T-helper 9 cell (primary cell): ENCODE data around the gene DNAH6.
"Not testable (repeated sequence)": the region's sequence is repeated elsewhere in the genome, so short reads cannot be mapped to it uniquely, and the experiment has no call there.

Source experiments
- DNase-seq: peaks from one replicate; pipeline ENCODE4 v3.0.0-alpha.2; 2020

Gene DNAH6

DNA sequence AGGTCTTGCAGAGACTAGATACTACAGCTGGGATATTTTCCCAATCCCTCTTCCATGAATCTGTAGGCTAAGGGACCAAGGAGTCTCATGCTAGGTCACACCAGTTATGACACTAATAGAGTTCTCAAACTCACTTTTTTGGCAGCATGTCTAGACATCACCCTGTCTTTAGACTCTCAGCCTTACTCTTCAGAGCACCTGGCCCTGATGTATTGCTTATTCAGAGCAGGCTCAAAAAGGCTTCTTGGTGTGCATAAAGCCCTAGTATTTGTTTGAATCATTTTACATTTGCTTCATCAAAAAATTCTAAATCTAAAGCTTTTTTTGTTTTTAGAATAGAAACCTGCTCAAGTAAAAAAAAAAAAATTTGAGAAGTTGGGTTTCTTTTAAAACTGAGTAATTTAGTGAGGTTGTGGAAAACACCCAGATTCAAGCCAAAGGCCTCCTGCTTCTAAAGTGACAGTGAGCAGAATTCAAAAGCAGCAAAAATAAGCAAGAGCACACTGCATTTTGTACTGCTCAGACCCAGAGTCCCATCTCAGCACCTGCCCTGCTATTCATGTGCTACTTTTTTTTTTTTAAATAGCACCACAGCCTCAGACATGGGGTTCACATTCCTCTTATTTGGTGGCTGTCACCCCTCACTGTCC, 18.0 kb upstream of the DNAH6 start:
- no peak for DNase-seq

DNA sequence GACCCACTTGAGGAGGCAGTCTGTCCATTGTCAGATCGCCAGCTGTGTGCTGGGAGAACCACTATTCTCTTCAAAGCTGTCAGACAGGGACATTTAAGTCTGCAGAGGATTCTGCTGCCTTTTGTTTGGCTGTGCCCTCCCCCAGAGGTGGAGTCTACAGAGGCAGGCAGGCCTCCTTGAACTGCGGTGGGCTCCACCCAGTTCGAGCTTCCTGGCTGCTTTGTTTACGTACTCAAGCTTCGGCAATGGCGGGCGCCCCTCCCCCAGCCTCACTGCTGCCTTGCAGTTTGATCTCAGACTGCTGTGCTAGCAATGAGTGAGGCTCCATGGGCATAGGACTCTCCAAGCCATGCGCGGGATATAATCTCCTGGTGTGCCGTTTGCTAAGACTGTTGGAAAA, 5.3 kb upstream of the DNAH6 start:
- peak; percentile 22 for DNase-seq

- no peak for DNase-seq
Measured at GRCh38 chr2:84515788-84516187, 510 bp upstream of the DNAH6 start.

DNA sequence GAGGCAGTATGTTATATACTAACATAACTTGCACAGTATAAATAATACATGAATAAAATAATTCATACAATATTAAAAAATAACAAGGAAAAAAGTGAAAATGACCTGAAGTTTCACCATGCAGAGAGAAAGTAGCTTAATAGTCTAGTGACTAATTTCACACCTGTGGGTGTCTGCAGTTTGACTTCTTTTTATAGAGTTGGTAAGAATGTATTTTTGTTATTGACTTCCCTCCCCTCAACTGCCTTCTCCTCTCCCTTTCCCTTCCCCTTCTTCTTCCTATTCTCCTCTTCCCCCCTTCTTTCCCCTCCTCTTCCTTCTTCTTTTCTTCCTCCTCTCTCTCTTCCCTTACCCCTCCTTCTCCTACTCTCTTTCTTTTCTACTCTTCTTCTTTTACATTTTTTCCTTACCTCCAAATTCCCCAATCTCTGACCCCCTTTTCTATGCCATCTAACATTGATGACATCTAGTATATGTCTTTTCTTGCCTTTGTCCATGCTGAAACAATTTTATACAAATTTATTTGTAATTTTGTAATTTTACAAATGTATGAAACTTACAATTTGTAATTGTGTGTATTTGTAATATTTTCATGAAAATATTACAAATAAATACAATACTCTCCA, 3.1 kb downstream of the DNAH6 start:
- DNase-seq: no peak

- DNase-seq: no peak
Measured at GRCh38 chr2:84526562-84526961, 10.3 kb downstream of the DNAH6 start.

GRCh38 chr2:84527137-84528129, 11.1 kb downstream of the DNAH6 start:
- DNase-seq: no peak

GRCh38 chr2:84532291-84532690, 16.0 kb downstream of the DNAH6 start:
- no peak for DNase-seq

- no peak for DNase-seq
Measured at GRCh38 chr2:84534225-84534624, 17.9 kb downstream of the DNAH6 start.

- DNase-seq: no peak
Measured at GRCh38 chr2:84537251-84537650, 21.0 kb downstream of the DNAH6 start.

DNA sequence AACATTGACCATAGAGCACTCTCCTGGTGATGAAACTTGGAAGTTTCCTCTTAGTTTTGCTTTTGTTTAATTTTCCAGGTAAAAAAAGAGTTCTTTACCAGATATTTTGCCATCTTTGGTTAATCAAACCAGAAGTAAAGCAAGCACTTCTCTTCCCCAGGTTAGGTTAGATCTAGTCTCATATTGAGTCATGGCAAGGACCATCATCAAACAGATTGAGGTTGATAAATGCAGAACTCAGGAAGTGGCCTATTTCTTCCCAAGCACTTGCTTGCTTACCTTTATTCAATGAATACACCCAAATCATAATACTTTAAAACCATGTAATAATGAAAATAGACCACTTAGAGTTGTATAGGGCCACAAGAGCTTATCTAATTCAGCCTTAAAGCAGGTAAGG, 23.4 kb downstream of the DNAH6 start:
- DNase-seq: no peak

DNA sequence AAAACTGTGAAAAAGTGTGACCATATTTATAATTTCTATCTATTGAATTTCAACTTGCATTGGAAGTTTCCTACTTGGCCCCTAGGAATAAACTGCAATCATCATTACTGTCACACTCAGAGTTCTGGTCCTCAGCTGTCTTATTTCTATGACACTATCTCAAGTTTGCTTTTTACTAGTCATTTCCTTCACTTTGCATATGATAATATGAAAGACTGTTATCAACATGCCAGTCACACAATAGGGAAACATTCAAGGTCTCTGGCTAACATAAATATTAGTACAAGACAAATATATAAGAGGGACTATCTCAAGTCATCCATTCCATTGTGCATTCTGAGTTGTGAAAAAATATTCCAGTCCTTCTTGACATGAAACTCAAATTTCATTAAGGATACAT, 28.7 kb downstream of the DNAH6 start:
- no peak for DNase-seq

- DNase-seq: no peak
Measured at GRCh38 chr2:84546551-84546950, 30.3 kb downstream of the DNAH6 start.

DNA sequence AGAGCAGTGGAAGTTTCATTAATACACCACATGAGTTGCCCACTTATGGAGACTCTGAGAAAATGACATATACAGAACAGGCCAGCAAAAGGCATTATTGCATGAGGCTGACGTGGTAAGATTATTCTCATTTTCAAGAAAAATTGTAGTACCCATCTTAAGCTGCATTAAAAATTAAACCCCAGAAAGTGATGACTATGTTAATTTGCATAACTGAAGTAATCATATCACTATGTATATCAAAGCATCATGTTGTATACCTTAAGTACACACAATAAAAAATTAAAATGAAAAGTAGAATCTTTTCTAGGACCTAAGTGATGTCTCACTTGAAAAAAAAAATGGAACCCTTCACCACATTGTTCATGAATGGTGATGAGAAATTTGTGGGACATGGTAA, 32.0 kb downstream of the DNAH6 start:
- DNase-seq: no peak

GRCh38 chr2:84550916-84551315, 34.6 kb downstream of the DNAH6 start:
- DNase-seq: no peak

DNA sequence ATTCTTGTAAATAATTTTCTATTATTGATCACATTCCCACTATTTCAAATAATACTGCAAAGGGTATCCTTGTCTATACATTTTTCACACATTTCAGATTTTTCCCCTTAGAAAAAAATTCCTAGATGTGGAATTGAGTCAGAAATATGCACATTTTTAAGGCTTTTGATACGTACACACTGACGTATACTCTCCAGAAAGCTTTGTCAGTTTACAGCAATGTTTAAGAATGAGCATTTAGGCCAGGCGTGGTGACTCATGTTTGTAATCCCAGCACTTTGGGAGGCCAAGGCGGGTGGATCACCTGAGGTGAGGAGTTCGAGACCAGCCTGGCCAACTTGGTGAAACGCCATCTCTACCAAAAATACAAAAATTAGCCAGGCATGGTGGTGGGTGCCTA, 35.2 kb downstream of the DNAH6 start:
- DNase-seq: not testable (repeated sequence)

- no peak for DNase-seq
Measured at GRCh38 chr2:84556190-84556589, 39.9 kb downstream of the DNAH6 start.

DNA sequence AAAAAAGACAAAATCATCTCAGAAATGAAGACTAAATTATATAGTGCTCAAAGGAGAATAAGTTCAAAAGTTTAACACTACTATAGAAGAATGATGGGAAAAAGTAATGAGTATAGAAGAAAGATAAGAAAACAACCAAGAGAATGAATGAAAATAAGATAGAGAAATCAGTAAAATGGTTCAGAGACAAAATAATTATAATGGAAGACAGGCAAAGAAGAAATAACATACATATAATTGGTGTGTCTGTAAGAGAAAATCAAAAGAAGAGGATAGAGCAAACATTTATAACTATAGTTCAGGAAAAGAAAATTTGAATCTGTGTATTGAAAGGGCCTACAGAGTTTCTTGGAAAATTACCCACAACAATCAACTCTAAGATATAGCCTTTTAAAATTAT, 43.5 kb downstream of the DNAH6 start:
- no peak for DNase-seq

DNA sequence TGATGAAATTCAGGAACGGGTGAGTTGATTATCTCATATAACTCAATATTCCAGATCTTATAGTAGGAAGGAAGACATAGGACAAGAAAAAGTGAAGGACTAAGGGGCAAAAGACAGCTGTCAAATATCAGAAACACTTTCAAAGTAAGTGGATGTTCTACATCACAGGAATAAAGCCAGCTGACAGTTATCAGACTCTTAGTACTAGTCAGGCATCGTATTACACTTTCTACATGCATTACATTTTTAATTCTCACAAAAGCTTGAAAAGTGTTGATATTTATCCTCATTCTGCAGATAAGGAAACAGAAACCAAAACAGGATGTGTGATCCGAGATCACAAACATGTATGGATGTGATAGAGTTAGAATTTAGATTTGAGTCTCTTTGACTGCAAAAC, 63.4 kb downstream of the DNAH6 start:
- no peak for DNase-seq

DNA sequence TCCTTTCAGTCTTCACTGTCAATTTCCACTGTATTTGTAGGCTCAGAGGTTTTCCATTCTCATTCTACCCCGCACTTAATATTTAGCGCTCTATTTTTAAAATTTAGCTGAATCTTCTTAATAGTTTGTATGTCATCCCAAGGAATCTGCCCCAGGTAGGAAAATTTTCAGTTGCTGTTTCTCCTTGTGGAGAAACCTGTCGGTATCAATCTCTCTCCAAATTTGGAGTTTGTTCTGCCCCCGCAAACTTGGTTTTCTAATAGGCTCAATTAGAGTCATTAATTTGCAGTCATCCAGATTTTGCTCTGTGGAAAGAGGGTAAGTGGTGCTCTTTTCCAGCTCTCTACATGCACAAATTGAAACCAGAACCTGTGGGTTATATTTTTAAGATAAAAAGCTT, 87.6 kb downstream of the DNAH6 start:
- no peak for DNase-seq

DNA sequence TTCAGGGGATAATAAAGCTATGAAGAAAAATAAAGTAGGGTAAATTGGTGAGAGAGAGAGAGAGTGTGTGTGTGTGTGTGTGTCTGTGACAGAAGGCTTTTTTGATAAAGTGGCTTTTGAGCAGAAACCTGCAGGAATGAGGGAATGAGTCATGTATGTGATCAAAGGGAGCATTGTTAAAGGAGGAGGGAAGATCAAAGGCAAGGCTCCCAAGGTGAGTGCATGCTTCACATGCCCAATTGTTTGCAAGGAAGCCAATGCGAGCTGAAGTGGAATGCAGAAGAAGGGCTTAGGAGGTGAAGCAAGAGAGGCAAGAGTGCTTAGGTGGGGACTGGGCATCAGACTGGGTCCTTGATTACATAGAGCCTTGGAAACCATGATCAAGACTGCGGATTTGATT, 96.8 kb downstream of the DNAH6 start:
- no peak for DNase-seq

GRCh38 chr2:84619794-84620371, 103.6 kb downstream of the DNAH6 start:
- DNase-seq: no peak

DNA sequence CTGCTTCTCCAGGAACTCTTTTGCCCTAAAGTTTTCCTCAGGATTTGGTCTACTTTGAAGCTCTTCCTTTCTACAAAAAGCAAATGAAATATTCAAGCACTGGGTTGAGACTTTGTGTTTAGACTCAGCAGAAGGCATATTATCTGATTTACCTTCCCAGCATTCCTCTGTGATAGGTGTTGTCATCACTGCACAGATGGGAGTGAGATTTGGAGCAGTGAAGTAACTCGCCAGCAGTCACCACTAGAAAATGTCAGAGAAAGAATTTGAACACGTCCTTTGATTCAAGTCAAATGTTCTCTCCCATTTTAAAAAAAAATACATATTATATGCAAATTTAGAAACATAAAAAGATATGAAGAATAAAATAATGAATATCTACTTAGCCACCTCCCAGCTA, 112.2 kb downstream of the DNAH6 start:
- no peak for DNase-seq

- no peak for DNase-seq
Measured at GRCh38 chr2:84629550-84629949, 113.3 kb downstream of the DNAH6 start.
